GM23338 (cell line): Measurements from ENCODE around the gene PCSK6. TPM values are rescaled to one million over a fixed set of nuclear protein-coding genes. Genes with fewer than 3 reads are reported as not detected.

Experiments used
- ATAC-seq: fragments of 200-7000 bp; cut with Tn5 transposase; 3 replicates; pipeline ENCODE4 v1.9.1; 2020
- DNase-seq: peaks from one replicate; pipeline ENCODE4 v3.0.0-alpha.2; 2015; ENCODE audit warnings: low spot score
- H2AFZ ChIP-seq: fragments of 200-600 bp; sonication (generic); 2 replicates; pipeline ENCODE4 v1.8.0; 2016; ENCODE audit warnings: antibody characterized with exemption, mild to moderate bottlenecking, moderate library complexity
- H3F3A ChIP-seq: fragments of 200-600 bp; sonication (generic); replicated peaks from 2 replicates; pipeline ENCODE4 v1.8.0; 2017; ENCODE audit warnings: antibody characterized with exemption, mixed run types, low read depth
- H3K27ac ChIP-seq: fragments of 200-600 bp; sonication (generic); 2 replicates; pipeline ENCODE4 v1.6.1; 2016; ENCODE audit warnings: low read depth
- H3K27me3 ChIP-seq: fragments of 200-600 bp; sonication (generic); 2 replicates; pipeline ENCODE4 v1.8.0; 2016; ENCODE audit warnings: mild to moderate bottlenecking, mixed run types, moderate library complexity; ENCODE audit not compliant: insufficient read depth
- H3K36me3 ChIP-seq: fragments of 200-600 bp; sonication (generic); 2 replicates; pipeline ENCODE4 v1.8.0; 2016; ENCODE audit warnings: mild to moderate bottlenecking; ENCODE audit not compliant: insufficient read depth
- H3K4me1 ChIP-seq: fragments of 200-600 bp; sonication (generic); 2 replicates; pipeline ENCODE4 v1.8.0; 2016; ENCODE audit warnings: mild to moderate bottlenecking, moderate library complexity; ENCODE audit not compliant: insufficient read depth
- H3K4me2 ChIP-seq: fragments of 200-600 bp; sonication (generic); 2 replicates; pipeline ENCODE4 v1.7.1; 2017; ENCODE audit warnings: mixed run types
- H3K4me3 ChIP-seq: fragments of 200-600 bp; sonication (generic); 2 replicates; pipeline ENCODE4 v1.6.1; 2016; ENCODE audit warnings: mixed run types
- H3K79me2 ChIP-seq: fragments of 200-600 bp; sonication (generic); replicated peaks from 2 replicates; pipeline ENCODE4 v1.8.0; 2017; ENCODE audit warnings: mild to moderate bottlenecking; ENCODE audit not compliant: insufficient read depth
- H3K9me2 ChIP-seq: fragments of 200-600 bp; sonication (generic); 2 replicates; pipeline ENCODE4 v1.8.0; 2017; ENCODE audit not compliant: insufficient read depth
- H4K20me1 ChIP-seq: fragments of 200-600 bp; sonication (generic); replicated peaks from 2 replicates; pipeline ENCODE4 v1.8.0; 2017; ENCODE audit warnings: mild to moderate bottlenecking; ENCODE audit not compliant: insufficient read depth
- H3K27ac Mint-ChIP-seq: 2 replicates; pipeline ENCODE4 v1.8.0; 2020; ENCODE audit warnings: inconsistent platforms, mild to moderate bottlenecking, moderate library complexity, mixed read lengths
- H3K27me3 Mint-ChIP-seq: 3 replicates; pipeline ENCODE4 v1.8.0; 2022; ENCODE audit warnings: low read depth, mild to moderate bottlenecking, moderate library complexity, mixed read lengths, inconsistent platforms; ENCODE audit not compliant: insufficient read depth, poor library complexity
- H3K36me3 Mint-ChIP-seq: 3 replicates; pipeline ENCODE4 v1.8.0; 2021; ENCODE audit warnings: low read depth, mild to moderate bottlenecking, inconsistent platforms, moderate library complexity, mixed read lengths
- H3K4me1 Mint-ChIP-seq: 3 replicates; pipeline ENCODE4 v1.8.0; 2020; ENCODE audit warnings: mild to moderate bottlenecking, inconsistent platforms, mixed read lengths
- H3K4me3 Mint-ChIP-seq: 3 replicates; pipeline ENCODE4 v1.8.0; 2021; ENCODE audit warnings: moderate library complexity, mild to moderate bottlenecking, inconsistent platforms, mixed read lengths
- H3K9me3 Mint-ChIP-seq: 3 replicates; pipeline ENCODE4 v1.8.0; 2020; ENCODE audit warnings: moderate library complexity, mild to moderate bottlenecking, inconsistent platforms, mixed read lengths
- CREB1 ChIP-seq: fragments of 250-450 bp; sonication (Bioruptor Pico); IDR thresholded peaks from 2 replicates; pipeline ENCODE4 v1.5.0; 2020; ENCODE audit warnings: low read depth, mild to moderate bottlenecking, moderate library complexity
- CTCF ChIP-seq, 2 experiments: fragments of 200-600 bp in 1 of 2; sonication (generic) in 1 of 2; conservative IDR thresholded peaks; 2 replicates each; pipeline versions ENCODE4 v1.5.1 to v1.6.1; 2016 to 2017; ENCODE audit warnings: antibody characterized with exemption in 2 of 2, low read depth in 2 of 2, mild to moderate bottlenecking in 2 of 2, moderate library complexity in 1 of 2
- ETS1 ChIP-seq: IDR thresholded peaks from 2 replicates; pipeline ENCODE4 v1.6.1; 2016; ENCODE audit warnings: antibody characterized with exemption
- EZH2 ChIP-seq: fragments of 200-600 bp; sonication (generic); IDR thresholded peaks from one replicate; pipeline ENCODE4 v1.8.0; 2017; ENCODE audit warnings: antibody characterized with exemption, mild to moderate bottlenecking, low read depth; ENCODE audit not compliant: unreplicated experiment
- POLR2AphosphoS5 ChIP-seq: IDR thresholded peaks from 2 replicates; pipeline ENCODE4 v1.6.1; 2016; ENCODE audit warnings: antibody characterized with exemption, low read depth
- STAT1 ChIP-seq: IDR thresholded peaks from one replicate; pipeline ENCODE4 v1.6.1; 2016; ENCODE audit warnings: antibody characterized with exemption; ENCODE audit not compliant: unreplicated experiment
- ZNF114 ChIP-seq: fragments of 250-450 bp; sonication (Bioruptor Pico); IDR thresholded peaks from 2 replicates; pipeline ENCODE4 v1.5.0; 2020; ENCODE audit warnings: mild to moderate bottlenecking, moderate library complexity
- ZNF331 ChIP-seq: fragments of 250-450 bp; sonication (Bioruptor Pico); IDR thresholded peaks from 2 replicates; pipeline ENCODE4 v1.5.0; 2020; ENCODE audit warnings: low read depth, mild to moderate bottlenecking, moderate library complexity
- ZNF462 ChIP-seq: fragments of 250-450 bp; sonication (Bioruptor Pico); IDR thresholded peaks from 2 replicates; pipeline ENCODE4 v1.5.0; 2020; ENCODE audit warnings: mild to moderate bottlenecking, moderate library complexity
- polyA plus RNA-seq: library from polyadenylated mRNA; unstranded; fragments of >200 nt; fragmentation: Nextera tagmentation; extraction: Ambion mirVana; gene quantifications from 2 replicates; pipeline ENCODE4 v1.2.1, GENCODE V29; 2016
- total RNA-seq: library from RNA; depleted of rRNA; stranded (reverse); fragments of >200 nt; shearing (Covaris generic); gene quantifications from 2 replicates; pipeline ENCODE4 v1.2.3, GENCODE V29; 2014

Gene PCSK6
- total and polyA plus RNA-seq, 2 experiments from 2014 or later, result 1.7 to 6.7 TPM

GRCh38 chr15:101264011-101264410 is 225.5 kb downstream of the PCSK6 start:
- DNase-seq (no peak), ATAC-seq (no peak)
- Mint-ChIP-seq H3K9me3 (no peaks in the 10 kb centered on the region), H3K4me1 (peaks cover 9% of the 10 kb centered on the region), H3K27ac (no peak overlapping the region), H3K4me3 (no peak overlapping the region), H3K36me3 (peaks cover 2% of the 10 kb centered on the region; the same call in 2 of the 3 replicates), H3K27me3 (peaks cover 12% of the 10 kb centered on the region)
- H3K27me3 ChIP-seq, result no peaks in the 10 kb centered on the region
- H2AFZ ChIP-seq, result no peak overlapping the region
- TF ChIP-seq CTCF (conservative IDR thresholded peaks at IDR 0.05; ENCODE audit: low read depth in 2 of 2) (peak in 1 of 2 experiments; percentile 12; a peak in 1 of 4 replicates), STAT1 (no peak), ETS1 (no peak), EZH2 (no peak)
- no peak overlapping the region for H3K4me2 ChIP-seq
- H4K20me1 ChIP-seq, result no peaks in the 10 kb centered on the region
- no peaks in the 10 kb centered on the region for H3K9me2 ChIP-seq
- H3K27ac ChIP-seq, result no peak overlapping the region
- H3F3A ChIP-seq, result no peaks in the 10 kb centered on the region
- no peaks in the 10 kb centered on the region for H3K79me2 ChIP-seq
- H3K4me3 ChIP-seq, result no peak overlapping the region
- H3K4me1 ChIP-seq, result peaks cover 8% of the 10 kb centered on the region; the same call in 1 of the 2 replicates
- H3K36me3 ChIP-seq, result no peaks in the 10 kb centered on the region

- H4K20me1 ChIP-seq, result no peaks in the 10 kb centered on the region
- no peaks in the 10 kb centered on the region for H3K79me2 ChIP-seq
- DNase-seq (no peak), ATAC-seq (no peak)
- no peak overlapping the region for H3K27ac Mint-ChIP-seq
- H3K27me3 ChIP-seq, result no peaks in the 10 kb centered on the region
- H3K27ac ChIP-seq, result no peak overlapping the region
- no peak overlapping the region for H3K4me3 Mint-ChIP-seq
- H3K4me1 Mint-ChIP-seq, result peaks cover 20% of the 10 kb centered on the region
- no peak overlapping the region for H3K4me3 ChIP-seq
- no peaks in the 10 kb centered on the region for H3F3A ChIP-seq
- H3K9me3 Mint-ChIP-seq, result no peaks in the 10 kb centered on the region
- peaks cover 8% of the 10 kb centered on the region; the same call in 1 of the 2 replicates for H3K4me1 ChIP-seq
- H3K36me3 ChIP-seq, result no peaks in the 10 kb centered on the region
- no peaks in the 10 kb centered on the region for H3K9me2 ChIP-seq
- H3K36me3 Mint-ChIP-seq, result no peaks in the 10 kb centered on the region; the same call in 2 of the 3 replicates
- peaks cover 15% of the 10 kb centered on the region for H3K27me3 Mint-ChIP-seq
- no peak overlapping the region for H2AFZ ChIP-seq
- H3K4me2 ChIP-seq, result no peak overlapping the region
- TF ChIP-seq POLR2AphosphoS5 (no peak), CREB1 (CRISPR knock-in tag) (no peak), EZH2 (no peak), ETS1 (no peak), ZNF462 (CRISPR knock-in tag) (no peak), ZNF331 (CRISPR knock-in tag) (no peak), ZNF114 (no peak)
These were observed 227.0 kb downstream of the PCSK6 start for GRCh38 chr15:101262551-101262950.
